ENCODE results near the gene GRM4.

DNA sequence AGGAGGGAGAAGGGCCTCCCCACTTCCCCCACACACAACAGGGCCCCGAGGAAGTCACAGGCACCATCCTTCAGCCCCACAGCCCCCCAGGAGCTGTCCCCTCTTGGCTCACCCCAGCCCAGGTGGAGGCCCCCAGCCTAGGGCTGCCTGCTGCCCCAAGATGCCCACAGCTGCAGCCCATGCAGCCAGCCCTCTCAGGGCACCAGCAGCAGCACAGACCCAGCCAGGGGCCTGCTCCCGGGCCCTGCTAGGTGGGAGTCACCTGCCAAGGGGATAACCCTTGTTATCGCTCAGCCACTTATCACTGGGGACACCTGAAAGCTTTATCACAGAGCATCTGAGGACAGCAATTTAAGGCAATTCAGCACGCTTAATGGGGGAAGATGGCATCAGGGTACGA lies 55.0 kb downstream of the GRM4 start:
- no peak for TF ChIP-seq EZH2phosphoT487 (IDR thresholded peaks at IDR 0.05)
- TF ChIP-seq CTCF (IDR thresholded peaks at IDR 0.05), result no peak
- TF ChIP-seq EZH2 (IDR thresholded peaks at IDR 0.05), result no peak
